ENCODE results near the gene ADARB2. TPM values are rescaled to one million over a fixed set of nuclear protein-coding genes. Genes with fewer than 3 reads are reported as not detected.

Gene ADARB2
- total RNA-seq, 1 donor from 2014 or later, result 38.7 TPM

- H3K9me3 Mint-ChIP-seq (ENCODE audit: unreplicated experiment), result no peaks in the 10 kb centered on the region
- H3K36me3 Mint-ChIP-seq (ENCODE audit: unreplicated experiment), result no peaks in the 10 kb centered on the region
- peaks cover 8% of the 10 kb centered on the region for H3K27me3 Mint-ChIP-seq (ENCODE audit: unreplicated experiment)
- no peak for TF ChIP-seq CTCF (IDR thresholded peaks at IDR 0.05)
- H3K4me1 Mint-ChIP-seq (ENCODE audit: unreplicated experiment), result peaks cover 18% of the 10 kb centered on the region
- no peak for DNase-seq (ENCODE audit: extremely low spot score, unreplicated experiment)
- no peak overlapping the region for H3K4me3 Mint-ChIP-seq (ENCODE audit: unreplicated experiment)
- H3K27ac Mint-ChIP-seq (ENCODE audit: unreplicated experiment), result no peak overlapping the region
Measured at GRCh38 chr10:1654247-1654646, 83.1 kb downstream of the ADARB2 start.

DNA sequence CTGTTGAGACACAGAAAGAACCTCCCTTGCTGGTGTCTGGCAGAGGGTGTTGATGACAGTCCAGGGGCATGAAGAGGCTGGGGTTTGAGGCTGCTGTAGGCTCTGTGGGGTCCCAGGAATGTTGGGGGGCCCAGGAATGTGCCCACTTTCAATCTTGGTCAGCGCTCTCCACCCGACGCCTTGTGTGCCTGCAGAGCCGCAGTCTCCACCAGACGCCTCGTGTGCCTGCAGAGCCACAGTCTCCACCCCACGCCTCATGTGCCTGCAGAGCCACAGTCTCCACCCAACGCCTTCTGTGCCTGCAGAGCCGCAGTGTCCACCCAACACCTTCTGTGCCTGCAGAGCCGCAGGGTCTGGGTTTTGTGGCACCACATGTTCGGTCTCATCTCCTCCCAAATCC is 84.0 kb downstream of the ADARB2 start:
- Mint-ChIP-seq H3K36me3 (ENCODE audit: unreplicated experiment) (no peaks in the 10 kb centered on the region), H3K9me3 (ENCODE audit: unreplicated experiment) (no peaks in the 10 kb centered on the region), H3K4me1 (ENCODE audit: unreplicated experiment) (peaks cover 16% of the 10 kb centered on the region), H3K27ac (ENCODE audit: unreplicated experiment) (no peak overlapping the region), H3K4me3 (ENCODE audit: unreplicated experiment) (no peak overlapping the region), H3K27me3 (ENCODE audit: unreplicated experiment) (peaks cover 6% of the 10 kb centered on the region)
- no peak for DNase-seq (ENCODE audit: extremely low spot score, unreplicated experiment)
- TF ChIP-seq CTCF (IDR thresholded peaks at IDR 0.05), result no peak

DNA sequence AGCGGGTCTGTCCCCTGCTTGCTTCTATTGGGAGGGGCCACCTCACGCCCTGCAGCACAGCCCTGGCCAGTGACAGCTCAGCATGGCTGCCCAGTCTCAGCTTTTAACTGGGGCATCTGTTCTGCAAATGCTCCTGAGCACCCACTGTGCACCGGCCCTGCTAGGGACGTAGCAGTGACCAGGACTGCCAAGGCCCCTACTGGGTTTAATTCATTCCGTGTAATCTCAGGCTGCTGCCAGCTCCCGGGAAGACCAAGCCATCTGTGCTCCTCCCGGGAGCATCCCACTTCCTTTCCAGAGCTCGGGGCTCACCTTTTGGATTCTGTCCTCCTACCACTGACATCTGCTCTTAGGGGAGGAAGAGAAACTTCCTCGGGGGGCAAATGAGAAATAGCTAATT is 85.2 kb downstream of the ADARB2 start:
- Mint-ChIP-seq H3K27ac (ENCODE audit: unreplicated experiment) (no peak overlapping the region), H3K9me3 (ENCODE audit: unreplicated experiment) (no peaks in the 10 kb centered on the region), H3K27me3 (ENCODE audit: unreplicated experiment) (no peaks in the 10 kb centered on the region), H3K4me3 (ENCODE audit: unreplicated experiment) (no peak overlapping the region), H3K36me3 (ENCODE audit: unreplicated experiment) (no peaks in the 10 kb centered on the region), H3K4me1 (ENCODE audit: unreplicated experiment) (peaks cover 6% of the 10 kb centered on the region)
- no peak for TF ChIP-seq CTCF (IDR thresholded peaks at IDR 0.05)
- DNase-seq (ENCODE audit: extremely low spot score, unreplicated experiment), result no peak

DNA sequence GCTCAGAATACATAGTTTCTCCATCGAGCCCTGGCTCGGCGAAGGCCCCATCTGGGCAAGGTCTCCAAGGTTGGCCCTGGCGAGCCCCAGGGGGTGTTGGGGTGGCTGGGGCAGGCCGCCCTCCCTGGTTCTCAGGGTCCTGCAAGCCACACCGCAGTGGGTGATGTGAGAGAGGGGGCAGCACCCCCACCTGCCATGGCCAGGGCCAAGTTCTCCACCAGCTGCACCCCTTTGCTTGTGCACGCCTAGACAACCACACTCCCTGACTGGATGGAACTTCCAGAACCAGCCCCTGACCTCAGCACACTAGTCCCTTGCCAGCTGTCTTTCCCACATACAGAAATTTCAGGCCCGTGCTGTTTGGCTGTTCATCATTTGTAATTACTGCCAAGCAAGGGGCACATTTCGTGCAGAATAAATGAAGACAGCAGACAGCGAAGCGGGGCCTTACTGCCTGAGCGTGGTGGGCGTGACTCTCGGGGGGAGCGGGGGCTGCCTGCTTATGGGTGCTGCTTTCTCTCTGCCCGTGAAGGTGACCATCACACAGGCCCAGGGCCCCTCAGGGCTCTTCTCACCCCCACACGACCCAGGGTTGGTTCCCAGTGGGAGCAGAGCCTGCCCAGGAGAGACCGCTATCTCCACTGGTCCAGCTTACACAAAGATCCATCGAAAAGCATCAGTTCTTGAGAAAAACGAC is 85.9 kb downstream of the ADARB2 start:
- H3K27me3 Mint-ChIP-seq (ENCODE audit: unreplicated experiment), result no peaks in the 10 kb centered on the region
- H3K36me3 Mint-ChIP-seq (ENCODE audit: unreplicated experiment), result no peaks in the 10 kb centered on the region
- H3K4me1 Mint-ChIP-seq (ENCODE audit: unreplicated experiment), result peaks cover 2% of the 10 kb centered on the region
- DNase-seq (ENCODE audit: extremely low spot score, unreplicated experiment), result no peak
- H3K4me3 Mint-ChIP-seq (ENCODE audit: unreplicated experiment), result no peak overlapping the region
- H3K27ac Mint-ChIP-seq (ENCODE audit: unreplicated experiment), result no peak overlapping the region
- H3K9me3 Mint-ChIP-seq (ENCODE audit: unreplicated experiment), result no peaks in the 10 kb centered on the region
- TF ChIP-seq CTCF (IDR thresholded peaks at IDR 0.05), result no peak

GRCh38 chr10:1650542-1651269 is 86.6 kb downstream of the ADARB2 start:
- DNase-seq (ENCODE audit: extremely low spot score, unreplicated experiment), result peak; percentile 81
- H3K4me3 Mint-ChIP-seq (ENCODE audit: unreplicated experiment), result no peak overlapping the region
- no peak for TF ChIP-seq CTCF (IDR thresholded peaks at IDR 0.05)
- H3K27ac Mint-ChIP-seq (ENCODE audit: unreplicated experiment), result no peak overlapping the region
- no peaks in the 10 kb centered on the region for H3K36me3 Mint-ChIP-seq (ENCODE audit: unreplicated experiment)
- H3K9me3 Mint-ChIP-seq (ENCODE audit: unreplicated experiment), result no peaks in the 10 kb centered on the region
- no peaks in the 10 kb centered on the region for H3K4me1 Mint-ChIP-seq (ENCODE audit: unreplicated experiment)
- no peaks in the 10 kb centered on the region for H3K27me3 Mint-ChIP-seq (ENCODE audit: unreplicated experiment)
